GM04503 (cell line): ENCODE data around the gene NUDT11.
"Not testable (repeated sequence)": the region's sequence is repeated elsewhere in the genome, so short reads cannot be mapped to it uniquely, and the experiment has no call there.

Experiments used
- DNase-seq: peaks from one replicate; pipeline ENCODE4 v3.0.0-alpha.2; 2012; ENCODE audit warnings: low read depth

Gene NUDT11

DNA sequence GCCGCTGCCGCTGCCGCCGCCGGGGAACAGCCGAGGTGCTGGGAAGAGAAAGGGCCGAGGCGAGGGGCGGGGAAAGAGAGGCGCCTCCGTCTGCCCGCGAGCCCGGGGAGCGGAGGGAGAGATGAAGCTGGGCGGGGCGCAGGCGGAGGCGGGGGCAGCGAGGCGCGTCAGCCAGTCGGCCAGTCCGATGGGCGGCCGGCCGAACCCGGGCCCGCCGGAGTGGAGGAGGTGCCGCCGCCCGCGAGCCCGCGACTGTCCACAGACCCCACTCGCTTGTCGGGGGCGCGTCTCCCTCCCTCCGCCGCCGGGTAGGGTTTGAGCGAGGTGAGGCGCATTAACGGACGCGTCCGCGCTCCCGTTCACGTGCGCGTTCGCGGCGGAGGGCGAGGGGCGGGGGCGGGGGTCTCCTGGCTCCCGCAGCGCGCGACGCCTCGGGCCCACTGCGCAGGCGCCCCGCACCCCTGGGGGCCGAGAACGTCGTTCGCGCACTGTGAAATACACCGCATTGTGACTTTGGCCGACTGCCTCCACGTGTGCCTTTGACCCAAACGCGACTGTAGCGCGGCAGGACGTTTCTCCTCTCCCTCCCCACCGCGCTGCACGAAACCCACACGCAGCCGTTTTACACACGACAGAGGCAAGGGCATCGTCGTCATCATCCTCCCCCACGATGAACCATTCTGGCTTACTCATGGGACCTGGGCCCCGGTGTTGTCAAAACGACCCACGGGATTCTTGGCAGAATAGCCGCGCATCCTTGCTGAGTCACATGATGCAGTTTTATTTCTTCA lies at the start of gene NUDT11:
NUDT11 (minus strand) TSS at position 92 of the 791 bp plus-strand sequence. CDS start 148 bp downstream, outside the sequence.
- no peak for DNase-seq

DNA sequence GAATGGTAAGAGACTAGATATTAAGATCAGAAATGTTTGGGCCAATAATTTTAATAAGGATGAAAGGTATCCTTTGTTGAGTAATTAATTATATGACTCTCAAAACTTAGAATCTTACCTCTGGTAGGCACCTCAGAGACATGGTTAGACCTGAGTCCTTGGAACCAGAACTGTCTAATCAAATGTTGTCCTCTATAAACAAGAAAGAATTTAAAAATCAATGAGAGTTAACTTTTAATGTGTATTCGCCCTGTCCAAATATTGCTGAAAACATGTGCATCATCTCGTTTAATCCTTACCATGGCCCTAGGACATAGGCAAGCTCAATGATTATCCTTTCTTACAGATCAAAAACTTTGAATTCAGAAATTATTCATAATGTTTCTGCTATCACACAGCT lies 24.0 kb upstream of the NUDT11 start:
- DNase-seq: no peak

DNA sequence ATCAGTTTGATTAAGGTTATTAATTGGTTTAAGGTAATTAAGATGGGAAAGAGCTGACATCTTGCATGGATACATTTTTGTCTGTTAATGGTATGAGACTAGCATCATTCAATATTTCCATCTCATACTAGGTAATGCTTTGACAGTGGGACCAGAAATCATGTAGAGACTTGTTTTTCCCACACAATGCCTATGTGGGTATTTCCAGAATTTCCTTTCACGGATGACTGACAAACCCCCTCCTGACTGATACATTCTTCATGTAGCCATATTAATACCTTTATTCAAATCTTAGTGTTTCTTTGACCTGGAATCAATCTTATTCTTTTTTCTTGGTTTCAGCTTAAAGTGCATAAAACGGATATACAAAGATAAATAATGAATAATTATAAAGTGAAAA lies 22.7 kb upstream of the NUDT11 start:
- DNase-seq: not testable (repeated sequence)

DNA sequence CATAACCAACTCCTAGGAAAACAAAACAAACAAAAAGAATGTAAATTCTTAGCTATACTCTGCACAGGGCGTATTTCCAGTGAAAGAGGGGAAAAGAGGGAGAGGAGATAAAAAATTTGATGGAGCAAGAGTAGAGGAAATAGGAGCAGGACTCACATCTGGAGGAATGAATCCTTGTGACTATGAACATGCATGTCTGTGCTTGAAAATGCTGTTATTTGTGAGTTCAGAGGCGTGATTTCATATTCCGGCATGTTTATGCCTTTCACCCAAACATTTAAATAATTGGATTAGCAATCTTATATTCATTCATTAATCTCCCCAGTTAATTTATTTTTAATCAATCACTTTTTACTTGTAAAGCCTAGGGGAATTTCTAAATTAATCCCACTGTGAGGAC lies 11.2 kb upstream of the NUDT11 start:
- DNase-seq: no peak

DNA sequence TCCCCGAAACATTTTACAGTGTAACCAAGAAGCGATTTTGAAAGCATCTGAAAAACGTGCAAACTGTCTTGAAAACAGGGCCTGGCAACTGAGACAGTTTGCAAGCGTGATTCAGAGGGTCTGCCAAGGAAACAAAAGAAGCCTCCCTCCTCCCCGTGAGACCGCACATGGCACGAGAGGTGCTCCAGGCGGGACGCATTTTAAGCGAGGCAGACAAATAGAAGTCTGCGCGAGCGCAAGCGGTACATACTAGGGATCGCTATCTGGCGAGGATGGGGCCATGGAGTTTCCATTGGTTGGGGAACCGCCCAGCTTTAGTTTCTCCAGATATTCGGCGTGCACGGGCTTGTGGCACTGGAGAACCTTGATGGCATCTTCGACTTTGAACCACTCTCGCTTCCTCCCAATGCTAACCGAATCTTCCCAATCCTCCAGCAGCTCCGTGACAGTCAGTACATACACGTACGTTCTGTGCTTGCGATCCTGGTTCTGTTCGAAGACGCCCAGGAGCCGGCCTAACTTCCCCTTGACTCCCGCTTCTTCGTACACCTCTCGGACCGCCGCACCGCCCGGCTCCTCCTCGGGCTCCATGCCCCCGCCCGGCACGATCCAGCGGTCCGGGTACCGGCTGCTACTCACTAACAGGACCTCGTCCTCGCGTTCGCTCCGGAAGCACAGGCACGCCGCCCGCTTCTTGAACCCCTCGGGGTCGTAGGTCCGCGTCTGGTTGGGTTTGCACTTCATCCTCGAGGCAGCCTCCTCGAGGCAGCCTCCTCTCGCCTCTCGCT lies 497 bp downstream of the NUDT11 start:
- DNase-seq: not testable (repeated sequence)

DNA sequence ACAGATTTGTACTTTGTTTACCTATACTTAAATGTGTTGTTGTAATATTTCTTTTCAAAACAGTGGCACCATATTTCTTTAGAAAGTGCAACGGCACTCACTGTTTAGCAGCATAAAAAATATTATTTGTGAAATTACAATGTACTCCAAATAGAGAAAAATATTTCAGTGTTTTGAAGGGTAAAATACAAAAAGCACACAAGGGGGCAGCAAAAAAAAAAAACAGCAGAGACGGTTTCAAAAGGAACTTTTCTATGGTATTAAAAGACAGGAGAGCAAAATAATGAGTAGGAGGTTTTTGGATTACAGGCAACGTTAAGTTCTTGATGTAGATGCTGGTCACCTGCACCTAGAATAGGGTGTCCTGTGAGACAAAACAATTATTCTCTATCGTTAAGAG lies 2.0 kb downstream of the NUDT11 start:
- no peak for DNase-seq

DNA sequence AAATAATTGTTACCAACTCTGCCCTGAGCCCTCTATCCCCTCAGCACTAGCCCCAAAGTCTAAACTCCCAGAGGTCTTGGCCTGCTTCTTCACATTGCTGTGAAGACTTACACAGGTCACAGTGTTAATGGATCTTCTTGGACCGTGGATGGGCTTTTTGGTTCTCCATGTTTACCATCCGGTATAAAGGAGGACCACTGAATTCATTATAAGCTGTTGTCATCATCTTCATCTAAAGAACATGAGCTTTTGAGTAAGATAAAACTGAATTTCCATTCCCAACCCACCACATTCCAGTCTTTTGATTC lies 8.5 kb downstream of the NUDT11 start:
- DNase-seq: no peak

DNA sequence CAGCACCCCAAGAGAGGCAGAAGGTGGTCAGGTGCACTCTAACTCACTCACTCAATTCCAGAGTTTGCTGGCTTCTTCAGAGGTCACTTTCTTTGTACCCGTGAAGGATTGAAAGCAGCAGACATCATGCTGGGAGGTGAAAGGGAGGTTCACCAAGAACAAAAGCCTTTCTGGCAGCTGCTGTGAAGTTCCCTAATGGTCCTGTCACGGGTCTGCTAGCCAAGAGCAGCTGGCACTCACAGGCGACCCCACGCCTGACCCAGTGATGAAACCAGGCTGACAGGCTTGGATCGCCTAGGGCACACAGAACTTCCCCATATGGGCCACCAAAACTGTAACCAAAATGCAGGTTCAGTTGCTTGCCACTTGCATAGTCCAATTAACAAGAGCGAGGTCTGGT lies 11.8 kb downstream of the NUDT11 start:
- DNase-seq: no peak

DNA sequence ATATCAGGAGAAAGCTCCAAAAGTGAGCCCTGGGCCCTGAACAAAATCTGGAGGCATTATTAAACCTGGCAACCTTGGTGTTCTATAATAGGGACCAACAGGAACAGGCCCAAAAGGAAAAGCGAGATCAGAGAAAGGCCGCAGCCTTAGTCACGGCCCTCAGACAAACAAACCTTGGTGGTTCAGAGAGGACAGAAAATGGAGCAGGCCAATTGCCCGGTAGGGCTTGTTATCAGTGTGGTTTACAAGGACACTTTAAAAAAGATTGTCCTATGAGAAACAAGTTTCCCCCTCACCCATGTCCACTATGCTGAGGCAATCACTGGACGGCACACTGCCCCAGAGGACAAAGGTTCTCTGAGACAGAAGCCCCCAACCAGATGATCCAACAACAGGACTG lies 14.0 kb downstream of the NUDT11 start:
- DNase-seq: not testable (repeated sequence)

DNA sequence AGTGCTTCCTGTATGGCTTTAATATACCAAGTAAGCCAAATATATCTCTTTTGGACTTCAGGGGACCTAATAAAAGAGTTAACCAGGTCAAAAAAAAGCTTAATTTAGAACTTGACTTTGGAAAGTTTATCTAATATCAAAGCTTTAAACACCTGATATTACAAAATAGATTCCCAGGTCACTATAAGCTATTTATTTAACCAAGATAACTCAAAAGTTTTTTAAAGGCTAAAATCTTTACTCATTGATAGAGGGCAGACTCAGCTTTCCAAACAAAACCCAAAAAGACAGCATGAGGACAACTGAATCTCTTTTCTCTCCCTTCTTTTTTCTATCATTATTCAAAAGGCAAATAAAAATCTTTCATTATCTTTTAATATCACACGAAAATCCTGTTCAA lies 19.5 kb downstream of the NUDT11 start:
- DNase-seq: no peak

DNA sequence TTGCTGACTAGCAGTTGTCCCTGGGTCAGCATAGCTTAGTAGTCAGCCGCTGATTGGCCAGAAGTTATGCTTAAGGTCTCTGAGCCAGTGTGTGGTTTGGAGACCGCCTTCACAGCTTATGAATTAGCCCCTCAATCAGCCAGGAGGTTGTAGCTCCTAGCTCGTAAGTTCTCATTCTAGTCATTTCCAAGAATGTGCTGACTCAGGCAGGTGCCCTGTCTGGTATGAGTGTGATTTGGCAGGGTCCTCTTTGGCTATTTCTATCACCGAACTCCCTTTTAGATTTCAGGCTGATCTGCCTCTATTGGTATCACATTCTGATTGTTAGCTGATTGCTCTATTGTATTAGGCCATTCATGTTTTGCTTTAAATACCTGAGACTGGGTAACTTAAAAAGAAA lies 33.1 kb downstream of the NUDT11 start:
- DNase-seq: no peak

DNA sequence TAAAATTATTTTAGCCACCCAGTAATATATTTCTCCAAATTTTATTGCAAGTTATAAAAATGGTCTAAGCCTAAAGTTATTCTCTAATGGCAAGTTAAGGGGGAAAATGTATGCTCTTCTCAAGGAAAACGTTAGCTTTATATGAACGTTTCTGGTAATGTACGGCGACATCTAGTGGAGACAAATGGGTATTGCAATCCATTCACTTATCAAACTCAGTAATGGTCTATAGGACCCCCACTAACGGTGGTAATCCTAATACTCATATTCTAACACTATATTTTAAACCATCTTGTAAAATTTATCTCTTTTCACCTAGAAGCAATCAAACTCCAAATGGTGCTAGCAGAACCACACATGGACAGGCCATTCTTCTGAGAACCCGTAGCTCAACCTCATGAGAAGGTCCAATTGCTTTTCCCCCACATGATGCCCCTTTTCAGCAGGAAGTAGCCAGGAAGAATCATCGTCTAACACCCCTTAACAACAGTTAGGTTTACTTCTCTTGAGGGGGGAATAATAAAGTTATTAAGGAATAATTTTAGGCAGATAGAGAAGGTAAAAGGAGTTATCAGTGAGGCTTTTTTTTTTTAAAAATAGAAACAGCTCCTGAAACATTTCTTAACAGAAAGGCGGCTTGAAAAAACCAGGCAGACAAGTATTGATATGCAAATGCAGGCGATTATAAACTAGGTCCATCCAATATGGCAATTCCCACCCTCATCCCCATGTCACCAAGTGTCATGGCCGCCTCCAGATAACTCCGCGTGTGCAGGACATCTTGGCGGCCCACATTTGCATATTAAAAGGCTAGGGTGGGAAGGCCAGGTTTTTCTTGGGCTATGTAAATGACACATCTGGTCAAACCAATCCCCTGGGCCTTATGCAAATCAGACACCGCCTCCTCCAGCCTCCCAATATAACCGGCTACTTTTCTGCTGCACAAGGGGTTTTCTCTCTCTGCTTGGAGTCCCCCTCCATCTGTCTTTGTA lies 35.0 kb downstream of the NUDT11 start:
- DNase-seq: no peak

DNA sequence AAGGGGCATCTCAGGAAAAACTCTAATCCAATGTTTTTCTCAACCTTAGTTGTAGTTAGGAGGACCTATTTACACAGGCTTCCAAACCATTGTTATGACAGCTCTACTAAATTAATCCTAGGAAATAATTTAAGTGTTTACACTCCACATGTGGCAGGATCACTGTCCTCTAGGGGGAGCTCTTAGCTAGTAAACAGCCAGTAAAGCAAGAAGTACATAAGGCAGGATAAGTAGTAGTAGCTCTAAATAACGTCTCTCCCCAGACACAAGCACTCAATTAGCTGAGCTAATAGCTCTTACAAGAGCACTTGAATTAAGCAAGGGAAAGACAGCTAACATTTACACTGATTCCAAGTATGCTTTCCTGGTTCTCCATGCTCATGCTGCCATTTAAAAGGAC lies 37.3 kb downstream of the NUDT11 start:
- DNase-seq: no peak

DNA sequence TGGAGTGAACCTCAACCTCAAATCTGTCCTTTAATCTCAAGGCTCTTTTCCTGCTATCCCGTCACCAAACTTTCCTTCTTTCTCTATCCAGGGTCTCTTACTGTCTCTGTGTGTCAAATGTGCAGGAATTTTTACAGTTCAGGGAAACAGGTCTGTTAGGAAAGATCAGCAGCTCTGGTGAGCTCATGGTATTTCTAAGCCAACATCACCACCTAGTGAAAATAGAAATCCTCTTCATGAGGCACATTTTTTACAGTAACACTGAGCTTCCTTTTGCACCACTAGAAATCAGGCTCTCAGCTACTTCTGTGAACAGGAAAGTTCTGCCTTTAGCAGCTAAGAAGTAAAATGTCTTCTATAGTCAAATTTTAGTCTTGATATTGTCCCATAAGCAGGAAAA lies 39.6 kb downstream of the NUDT11 start:
- DNase-seq: no peak

DNA sequence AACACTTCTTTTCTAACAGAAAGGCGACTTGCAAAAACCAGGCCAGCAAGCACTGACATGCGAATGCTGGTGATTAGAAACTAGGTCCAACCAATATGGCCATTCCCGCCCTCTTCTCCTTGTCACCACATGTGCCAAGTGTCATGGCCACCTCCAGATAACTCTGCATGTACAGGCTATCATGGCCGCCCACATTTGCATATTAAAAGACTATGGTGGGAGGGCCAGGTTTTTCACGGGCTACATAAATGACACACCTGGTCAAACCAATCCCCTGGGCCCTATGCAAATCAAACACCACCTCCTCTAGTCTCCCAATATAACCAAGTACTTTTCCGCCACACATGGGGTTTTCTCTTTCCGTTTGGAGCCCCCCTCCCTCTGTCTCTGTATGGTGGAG lies 40.1 kb downstream of the NUDT11 start:
- no peak for DNase-seq

DNA sequence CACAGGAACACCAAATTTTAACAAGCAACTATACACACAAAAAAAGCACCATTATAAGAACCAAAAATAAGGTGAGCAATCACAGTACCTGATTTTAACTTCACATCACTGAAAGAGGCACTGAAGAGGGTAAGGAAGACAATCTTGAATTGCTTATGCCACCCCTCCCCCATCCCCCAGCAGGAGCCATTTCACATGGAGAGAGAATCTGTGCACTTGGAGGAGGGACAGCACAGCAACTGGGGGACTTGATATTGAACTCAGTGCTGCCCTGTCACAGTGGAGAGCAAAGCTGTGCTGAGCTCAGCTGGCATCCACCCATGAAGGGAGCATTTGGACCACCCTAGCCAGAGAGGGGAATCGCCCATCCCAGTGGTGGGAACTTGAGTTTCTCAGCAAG lies 56.0 kb downstream of the NUDT11 start:
- DNase-seq: no peak
